CD4-positive, alpha-beta memory T cell (primary cell): ENCODE data around the gene TMEFF2. TPM values are rescaled to one million over a fixed set of nuclear protein-coding genes. Genes with fewer than 3 reads are reported as not detected.
"Not testable (repeated sequence)": the region's sequence is repeated elsewhere in the genome, so short reads cannot be mapped to it uniquely, and the experiment has no call there.

Source experiments
- CTCF ChIA-PET: fragments of 350-600 bp; sonication (Branson Sonifier 250); formaldehyde crosslinking; loops from one replicate; lab custom pipeline; 2021; ENCODE audit warnings: inconsistent platforms; ENCODE audit not compliant: partially characterized antibody; lab: Charles Lee
- POLR2A ChIA-PET: fragments of 350-600 bp; sonication (Branson Sonifier 250); formaldehyde crosslinking; loops from one replicate; lab custom pipeline; 2021; ENCODE audit not compliant: partially characterized antibody; lab: Charles Lee
- DNase-seq, 5 donors: peaks; one replicate each; pipeline versions ENCODE4 v3.0.0 to v3.0.0-alpha.2; 2020 to 2022; ENCODE audit warnings: mixed read lengths in 1 of 5
- H3K27ac ChIP-seq: one replicate; pipeline ENCODE4 v1.7.0; 2013; ENCODE audit warnings: low read depth, low read length
- H3K27me3 ChIP-seq: 2 replicates; pipeline ENCODE4 v1.7.0; 2013; ENCODE audit warnings: mild to moderate bottlenecking, low read length, moderate library complexity; ENCODE audit not compliant: insufficient read depth
- H3K36me3 ChIP-seq: 2 replicates; pipeline ENCODE4 v1.7.0; 2013; ENCODE audit warnings: mild to moderate bottlenecking, low read length, moderate library complexity; ENCODE audit not compliant: insufficient read depth
- H3K4me1 ChIP-seq: 2 replicates; pipeline ENCODE4 v1.7.0; 2013; ENCODE audit warnings: mild to moderate bottlenecking, low read length, moderate library complexity; ENCODE audit not compliant: insufficient read depth
- H3K4me3 ChIP-seq, 2 donors: one replicate each; pipeline ENCODE4 v1.7.0; 2013; ENCODE audit warnings: low read length in 2 of 2, mild to moderate bottlenecking in 1 of 2
- H3K9me3 ChIP-seq, 2 donors: one replicate each; pipeline ENCODE4 v1.7.0; 2013; ENCODE audit warnings: low read length in 2 of 2, control low read depth in 1 of 2; ENCODE audit not compliant: control insufficient read depth in 1 of 2
- H3K27ac Mint-ChIP-seq, 7 donors: one replicate each; pipeline ENCODE4 v1.8.0; 2020 to 2021; ENCODE audit warnings: mixed read lengths in 7 of 7, mild to moderate bottlenecking in 6 of 7, inconsistent platforms in 3 of 7, moderate library complexity in 3 of 7
- H3K27me3 Mint-ChIP-seq, 2 donors: one replicate each; pipeline ENCODE4 v1.8.0; 2020 to 2021; ENCODE audit warnings: mixed read lengths in 2 of 2
- H3K36me3 Mint-ChIP-seq, 2 donors: one replicate each; pipeline ENCODE4 v1.8.0; 2020 to 2021; ENCODE audit warnings: mixed read lengths in 2 of 2, inconsistent platforms in 1 of 2, mild to moderate bottlenecking in 1 of 2
- H3K4me1 Mint-ChIP-seq, 4 donors: one replicate each; pipeline ENCODE4 v1.8.0; 2020 to 2021; ENCODE audit warnings: mixed read lengths in 4 of 4, mild to moderate bottlenecking in 1 of 4
- H3K4me3 Mint-ChIP-seq, 8 donors: one replicate each; pipeline ENCODE4 v1.8.0; 2020 to 2021; ENCODE audit warnings: mixed read lengths in 8 of 8, mild to moderate bottlenecking in 7 of 8, moderate library complexity in 6 of 8, inconsistent platforms in 3 of 8
- H3K9me3 Mint-ChIP-seq, 8 donors: one replicate each; pipeline ENCODE4 v1.8.0; 2020 to 2021; ENCODE audit warnings: mixed read lengths in 8 of 8, mild to moderate bottlenecking in 5 of 8, inconsistent platforms in 3 of 8, moderate library complexity in 1 of 8
- intact Hi-C: fragments of 100-400 bp; cut with micrococcal nuclease; formaldehyde crosslinking; loops from one replicate; pipeline ENCODE4 v1.15.1; 2023
- polyA plus RNA-seq, 2 donors: library from polyadenylated mRNA; unstranded; fragments of 300-500 nt; fragmentation: Illumina TruSeq; gene quantifications; one replicate each; pipeline ENCODE4 v1.2.3, GENCODE V29; 2021
- total RNA-seq, 2 experiments: library from RNA; stranded (reverse); gene quantifications; one replicate each; pipeline ENCODE4 v1.2.3, GENCODE V29; 2021

The TMEFF2 gene
- total and polyA plus RNA-seq, 4 experiments from 2014 or later: not detected

GRCh38 chr2:191927319-191927867 is 267.3 kb downstream of the TMEFF2 start:
- Mint-ChIP-seq H3K4me1 (no peaks in the 10 kb centered on the region), H3K36me3 (no peaks in the 10 kb centered on the region), H3K9me3 (peaks cover 0 to 7% (median 0%) of the 10 kb centered on the region in 8 donors), H3K4me3 (no peak overlapping the region), H3K27ac (no peak overlapping the region), H3K27me3 (peaks cover 4 to 5% of the 10 kb centered on the region in 2 donors)
- no peak overlapping the region for H3K4me3 ChIP-seq
- H3K36me3 ChIP-seq: no peaks in the 10 kb centered on the region
- H3K27me3 ChIP-seq: no peaks in the 10 kb centered on the region
- DNase-seq: no peak
- POLR2A ChIA-PET: no interaction called here
- H3K27ac ChIP-seq: no peak overlapping the region
- intact Hi-C loops: no loop called here
- H3K9me3 ChIP-seq: no peaks in the 10 kb centered on the region
- CTCF ChIA-PET: no interaction called here
- no peaks in the 10 kb centered on the region for H3K4me1 ChIP-seq

GRCh38 chr2:191926671-191927070 is 268.1 kb downstream of the TMEFF2 start:
- Mint-ChIP-seq H3K36me3 (no peaks in the 10 kb centered on the region), H3K27ac (no peak overlapping the region), H3K9me3 (peaks cover 0 to 7% (median 0%) of the 10 kb centered on the region in 8 donors), H3K4me3 (no peak overlapping the region), H3K4me1 (no peaks in the 10 kb centered on the region), H3K27me3 (peaks cover 4 to 7% of the 10 kb centered on the region in 2 donors)
- H3K4me3 ChIP-seq: no peak overlapping the region
- no peak overlapping the region for H3K27ac ChIP-seq
- no peaks in the 10 kb centered on the region for H3K9me3 ChIP-seq
- ChIA-PET POLR2A (no interaction called here), CTCF (no interaction called here)
- H3K4me1 ChIP-seq: no peaks in the 10 kb centered on the region
- no peaks in the 10 kb centered on the region for H3K27me3 ChIP-seq
- intact Hi-C loops: no loop called here
- H3K36me3 ChIP-seq: no peaks in the 10 kb centered on the region
- no peak for DNase-seq

DNA sequence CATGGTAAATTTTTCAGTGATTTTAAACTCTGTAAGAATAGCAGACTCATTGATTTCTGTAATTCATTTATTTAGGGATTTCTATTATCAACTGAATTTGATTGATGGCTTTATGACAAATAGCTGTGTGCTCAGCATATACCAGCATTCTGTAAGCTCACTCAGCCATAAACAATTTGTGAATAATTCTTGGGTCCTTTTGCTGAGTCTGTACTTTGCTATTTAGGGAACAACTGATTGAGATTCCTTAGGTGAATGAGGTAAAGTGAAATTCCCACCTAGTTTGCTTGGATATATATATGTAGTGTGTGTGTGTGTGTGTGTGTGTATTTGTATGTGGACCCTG is 271.1 kb downstream of the TMEFF2 start:
- Mint-ChIP-seq H3K27ac (no peak overlapping the region), H3K36me3 (no peaks in the 10 kb centered on the region), H3K9me3 (peaks cover 0 to 7% (median 0%) of the 10 kb centered on the region in 8 donors), H3K4me1 (no peaks in the 10 kb centered on the region), H3K27me3 (peaks cover 0 to 4% of the 10 kb centered on the region in 2 donors), H3K4me3 (no peak overlapping the region)
- intact Hi-C loops: no loop called here
- Histone ChIP-seq H3K27ac (no peak overlapping the region), H3K9me3 (no peaks in the 10 kb centered on the region), H3K4me3 (no peak overlapping the region), H3K4me1 (no peaks in the 10 kb centered on the region), H3K27me3 (no peaks in the 10 kb centered on the region), H3K36me3 (no peaks in the 10 kb centered on the region)
- ChIA-PET POLR2A (no interaction called here), CTCF (no interaction called here)
- DNase-seq: no peak

DNA sequence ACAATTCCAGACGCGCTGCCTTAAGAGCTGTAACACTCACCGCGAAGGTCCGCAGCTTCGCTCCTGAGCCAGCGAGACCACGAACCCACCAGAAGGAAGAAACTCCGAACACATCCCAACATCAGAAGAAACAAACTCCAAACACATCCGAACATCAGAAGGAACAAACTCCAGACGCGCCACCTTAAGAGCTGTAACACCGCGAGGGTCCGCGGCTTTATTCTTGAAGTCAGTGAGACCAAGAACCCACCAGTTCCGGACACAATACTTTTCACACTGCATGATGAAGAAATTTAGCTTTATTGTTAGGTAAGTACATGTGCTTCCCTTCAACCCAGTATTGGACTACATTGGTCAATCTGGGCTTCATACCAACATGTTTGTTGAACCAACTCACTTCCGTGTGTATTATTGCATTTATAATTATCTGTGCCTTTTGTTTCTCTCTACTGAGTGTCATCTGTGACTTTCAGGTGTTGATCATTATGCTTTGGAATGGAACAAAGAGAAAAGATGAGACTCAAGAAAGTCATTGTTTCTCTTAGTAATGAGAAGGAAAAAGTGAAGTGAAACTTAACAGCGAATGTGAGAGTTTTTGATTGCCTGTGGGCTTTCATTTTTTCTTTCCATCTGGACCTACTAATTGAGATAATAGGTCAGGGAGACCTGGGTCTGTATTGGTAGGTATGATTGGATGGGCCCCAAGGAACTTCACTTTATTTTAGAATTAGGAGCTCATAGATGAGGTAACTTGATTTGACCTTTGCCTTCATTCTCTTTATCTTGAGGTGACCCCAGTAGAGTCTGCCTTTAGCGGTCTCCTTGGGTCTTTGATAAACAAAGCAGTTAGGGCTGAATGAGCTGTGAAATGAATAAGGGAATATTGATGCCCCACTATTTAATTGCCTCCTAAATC is 271.7 kb downstream of the TMEFF2 start:
- Histone ChIP-seq H3K4me1 (no peaks in the 10 kb centered on the region), H3K9me3 (no peaks in the 10 kb centered on the region), H3K27me3 (no peaks in the 10 kb centered on the region), H3K4me3 (no peak overlapping the region), H3K27ac (no peak overlapping the region), H3K36me3 (no peaks in the 10 kb centered on the region)
- ChIA-PET POLR2A (no interaction called here), CTCF (no interaction called here)
- H3K4me1 Mint-ChIP-seq: no peaks in the 10 kb centered on the region
- DNase-seq: no peak
- H3K27ac Mint-ChIP-seq: no peak overlapping the region
- intact Hi-C loops: no loop called here
- H3K27me3 Mint-ChIP-seq: peaks cover 0 to 4% of the 10 kb centered on the region in 2 donors
- H3K4me3 Mint-ChIP-seq: no peak overlapping the region
- H3K36me3 Mint-ChIP-seq: no peaks in the 10 kb centered on the region
- peaks cover 0 to 7% (median 0%) of the 10 kb centered on the region in 8 donors for H3K9me3 Mint-ChIP-seq

DNA sequence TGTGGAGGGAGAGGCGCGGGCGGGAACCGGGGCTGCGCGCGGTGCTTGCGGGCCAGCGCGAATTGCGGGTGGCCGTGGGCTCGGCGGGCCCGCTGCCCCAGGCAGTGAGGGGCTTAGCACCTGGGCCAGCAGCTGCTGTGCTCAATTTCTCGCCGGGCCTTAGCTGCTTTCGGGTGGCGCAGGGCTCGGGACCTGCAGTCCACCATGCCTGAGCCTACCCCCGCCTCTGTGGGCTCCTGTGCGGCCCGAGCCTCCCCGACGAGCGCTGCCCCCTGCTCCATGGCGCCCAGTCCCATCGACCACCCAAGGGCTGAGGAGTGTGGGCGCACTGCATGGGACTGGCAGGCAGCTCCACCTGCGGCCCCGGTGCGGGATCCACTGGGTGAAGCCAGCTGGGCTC is 273.1 kb downstream of the TMEFF2 start:
- H3K4me3 ChIP-seq, H3K27me3 Mint-ChIP-seq, H3K4me3 Mint-ChIP-seq, CTCF ChIA-PET, H3K36me3 Mint-ChIP-seq, POLR2A ChIA-PET, H3K27ac ChIP-seq, H3K4me1 ChIP-seq, H3K36me3 ChIP-seq, H3K9me3 ChIP-seq, DNase-seq, H3K27me3 ChIP-seq, H3K4me1 Mint-ChIP-seq, H3K9me3 Mint-ChIP-seq, H3K27ac Mint-ChIP-seq, intact Hi-C loops: not testable (repeated sequence)

GRCh38 chr2:191920502-191920901 is 274.2 kb downstream of the TMEFF2 start:
- Mint-ChIP-seq H3K27ac (no peak overlapping the region), H3K9me3 (peaks cover 0 to 7% (median 0%) of the 10 kb centered on the region in 8 donors), H3K27me3 (peaks cover 9 to 10% of the 10 kb centered on the region in 2 donors), H3K4me3 (no peak overlapping the region), H3K4me1 (no peaks in the 10 kb centered on the region), H3K36me3 (no peaks in the 10 kb centered on the region)
- DNase-seq: no peak
- H3K27ac ChIP-seq: no peak overlapping the region
- intact Hi-C loops: no loop called here
- ChIA-PET POLR2A (no interaction called here), CTCF (no interaction called here)
- H3K27me3 ChIP-seq: no peaks in the 10 kb centered on the region
- H3K9me3 ChIP-seq: no peaks in the 10 kb centered on the region
- H3K36me3 ChIP-seq: no peaks in the 10 kb centered on the region
- no peaks in the 10 kb centered on the region for H3K4me1 ChIP-seq
- no peak overlapping the region for H3K4me3 ChIP-seq

DNA sequence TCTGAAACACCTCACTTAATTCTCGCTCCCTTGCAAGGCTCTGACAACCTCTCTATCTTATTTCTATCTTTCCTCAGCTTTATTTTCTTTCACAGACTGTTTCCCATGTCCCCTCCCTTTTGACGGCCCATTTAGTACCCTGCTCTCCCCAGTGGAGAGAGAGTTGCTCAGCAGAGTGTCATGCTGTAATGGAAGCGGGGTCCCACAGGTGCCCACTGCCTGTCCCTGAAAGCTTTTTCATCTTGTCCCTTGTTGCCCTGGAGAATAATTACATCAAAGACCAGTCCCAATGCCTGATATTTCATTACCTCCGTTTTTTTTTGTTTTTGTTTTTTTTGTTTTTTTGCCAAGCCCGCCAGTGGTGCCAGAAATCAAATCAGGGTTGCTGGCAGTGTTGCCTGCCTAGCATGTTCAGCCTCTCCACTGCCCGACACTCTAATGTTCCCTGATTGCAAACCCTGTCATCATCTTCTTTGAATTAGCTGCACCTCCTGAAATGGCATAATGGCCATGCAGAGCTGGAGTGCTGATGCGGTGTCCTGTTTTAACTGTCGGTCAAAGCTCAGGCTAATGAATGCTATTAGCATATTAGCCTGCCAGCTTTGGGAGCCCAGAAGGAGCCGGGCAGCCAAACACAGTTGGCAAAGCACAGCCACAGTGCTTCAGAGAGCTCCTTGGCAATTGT is 276.6 kb downstream of the TMEFF2 start:
- intact Hi-C loops: no loop called here
- POLR2A ChIA-PET: no interaction called here
- H3K4me3 Mint-ChIP-seq: no peak overlapping the region

More for the DNA sequence above, 276.6 kb downstream of the TMEFF2 start:
- Mint-ChIP-seq H3K36me3 (no peaks in the 10 kb centered on the region), H3K27me3 (peaks cover 9 to 10% of the 10 kb centered on the region in 2 donors), H3K4me1 (no peaks in the 10 kb centered on the region), H3K27ac (no peak overlapping the region), H3K9me3 (peaks cover 0 to 6% (median 0%) of the 10 kb centered on the region in 8 donors)
- CTCF ChIA-PET: no interaction called here
- no peaks in the 10 kb centered on the region for H3K27me3 ChIP-seq
- H3K27ac ChIP-seq: no peak overlapping the region
- no peaks in the 10 kb centered on the region for H3K36me3 ChIP-seq
- H3K4me3 ChIP-seq: no peak overlapping the region
- no peak for DNase-seq
- no peaks in the 10 kb centered on the region for H3K4me1 ChIP-seq
- H3K9me3 ChIP-seq: no peaks in the 10 kb centered on the region
